ENCODE results near the gene ZRANB3.

ZRANB3 gene

GRCh38 chr2:135246711-135247270 is 284.2 kb downstream of the ZRANB3 start:
- no peak for DNase-seq (ENCODE audit: low spot score)

- peak; percentile 47 for DNase-seq (ENCODE audit: low spot score)
These were observed 285.9 kb downstream of the ZRANB3 start for GRCh38 chr2:135245071-135245470.

DNA sequence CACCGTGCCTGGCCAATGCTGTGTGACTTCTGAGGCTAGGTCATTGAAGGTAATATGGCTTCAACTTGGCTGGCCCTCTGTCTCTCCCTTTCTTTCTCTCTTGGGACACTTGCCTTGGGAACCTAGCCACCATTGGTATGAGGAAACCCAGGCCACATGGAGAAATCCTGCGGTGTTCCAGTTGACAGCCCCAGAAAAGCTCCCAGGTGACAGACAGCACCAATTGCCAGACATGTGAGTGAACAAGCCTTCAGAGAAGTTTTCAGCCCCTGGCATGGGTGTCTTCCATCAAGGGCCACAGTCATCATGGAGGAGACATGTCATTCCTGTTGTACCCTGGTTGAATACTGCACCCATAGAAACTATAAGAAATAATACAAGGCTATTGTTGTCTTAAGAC is 292.4 kb downstream of the ZRANB3 start:
- DNase-seq (ENCODE audit: low spot score), result no peak

- no peak for DNase-seq (ENCODE audit: low spot score)
These were observed 300.9 kb downstream of the ZRANB3 start for GRCh38 chr2:135230150-135230549.

DNA sequence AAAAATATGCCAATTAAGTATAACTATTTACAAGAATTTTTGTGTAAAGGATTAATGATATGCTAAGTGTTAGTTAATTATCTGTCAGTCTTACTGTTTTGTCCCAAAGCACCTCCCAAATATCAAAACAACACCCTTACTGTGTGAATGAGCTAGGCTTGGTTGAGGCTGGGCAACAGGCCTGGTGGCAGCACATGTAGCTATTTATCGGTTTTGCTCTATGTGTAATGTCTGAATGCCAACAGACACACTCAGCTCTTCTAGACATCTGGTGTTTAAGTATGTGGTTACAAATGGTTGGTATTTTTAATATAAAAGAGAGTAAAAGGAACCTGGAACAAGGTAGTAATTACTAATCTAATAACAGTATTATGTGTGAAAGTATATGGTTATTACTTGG is 303.6 kb downstream of the ZRANB3 start:
- no peak for DNase-seq (ENCODE audit: low spot score)

GRCh38 chr2:135226961-135227360 is 304.1 kb downstream of the ZRANB3 start:
- DNase-seq (ENCODE audit: low spot score), result no peak

DNA sequence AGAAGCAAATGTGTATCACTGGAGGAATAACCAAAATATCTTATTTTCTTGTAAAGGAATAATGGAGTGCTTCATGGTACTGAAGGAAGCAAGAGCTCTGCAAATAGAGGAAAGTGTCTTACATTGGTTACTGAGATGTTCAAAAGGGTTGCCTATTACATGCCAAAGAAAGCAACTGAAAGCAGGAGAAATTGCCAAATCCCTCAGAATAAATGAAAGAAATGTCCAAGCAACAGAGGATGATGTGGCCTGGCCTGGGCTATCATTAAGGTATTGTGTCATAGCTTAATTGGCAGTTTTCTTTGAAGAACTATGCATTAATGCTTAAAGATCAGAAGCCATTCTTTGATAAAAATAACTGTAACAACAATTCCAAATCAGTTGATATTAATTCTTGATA is 305.2 kb downstream of the ZRANB3 start:
- DNase-seq (ENCODE audit: low spot score), result no peak

DNA sequence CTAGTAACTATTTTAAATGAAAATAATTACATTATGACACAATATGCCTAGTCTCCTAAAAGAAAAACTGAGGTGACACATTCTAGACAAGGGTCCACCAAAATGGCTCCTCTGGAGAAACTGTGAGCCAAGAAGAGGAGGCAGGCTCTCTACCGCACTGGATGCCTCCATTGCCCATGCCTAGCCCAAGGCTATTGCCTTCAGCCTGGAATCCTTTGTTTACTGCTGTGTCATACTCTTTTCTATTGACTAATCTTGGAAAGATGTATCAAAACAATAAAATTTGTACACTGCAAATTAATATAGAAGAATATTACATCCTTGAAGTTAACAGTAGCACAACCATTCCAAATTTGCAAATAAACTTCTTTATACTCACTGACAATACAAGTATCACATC is 311.8 kb downstream of the ZRANB3 start:
- DNase-seq (ENCODE audit: low spot score), result no peak

DNA sequence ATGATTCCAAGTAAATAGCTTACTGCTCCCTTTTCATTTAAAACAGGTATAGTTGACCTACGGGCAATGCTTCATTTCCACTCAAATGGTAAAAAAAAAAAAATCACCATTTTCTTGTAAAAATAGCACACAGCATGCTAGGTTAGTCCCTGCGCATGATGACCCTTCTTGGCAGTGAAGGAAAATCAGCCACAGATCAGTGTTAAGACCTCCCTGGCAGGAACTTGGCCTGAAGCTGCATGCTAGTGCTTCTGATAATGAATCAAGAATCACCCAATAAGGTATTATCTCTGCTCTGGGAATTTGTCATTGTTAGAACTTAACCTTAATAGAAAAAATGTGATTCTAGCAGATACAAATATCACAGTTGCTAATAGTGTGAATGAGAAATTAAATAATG is 312.6 kb downstream of the ZRANB3 start:
- no peak for DNase-seq (ENCODE audit: low spot score)

DNA sequence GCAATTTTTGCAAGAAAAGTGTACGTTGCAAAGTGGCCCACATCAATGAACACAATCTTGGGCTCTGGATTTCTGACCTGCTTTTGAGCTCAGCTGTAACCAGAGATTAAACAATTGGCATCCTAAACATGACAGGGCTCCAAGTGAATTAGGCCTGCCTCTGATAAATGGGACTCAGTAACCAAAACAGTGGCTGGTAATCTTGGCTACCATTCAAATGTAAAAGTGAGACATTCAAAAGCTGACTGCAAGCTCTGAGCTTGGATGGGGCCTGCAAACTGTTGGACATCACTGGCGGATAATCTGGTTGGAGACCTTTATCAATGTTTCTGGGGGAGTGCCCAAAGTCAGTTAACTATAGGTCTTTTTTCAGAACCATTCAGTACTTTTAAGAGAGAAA is 318.3 kb downstream of the ZRANB3 start:
- DNase-seq (ENCODE audit: low spot score), result no peak

GRCh38 chr2:135208016-135208415 is 323.0 kb downstream of the ZRANB3 start:
- DNase-seq (ENCODE audit: low spot score), result no peak

- no peak for DNase-seq (ENCODE audit: low spot score)
These were observed 327.1 kb downstream of the ZRANB3 start for GRCh38 chr2:135203944-135204343.

DNA sequence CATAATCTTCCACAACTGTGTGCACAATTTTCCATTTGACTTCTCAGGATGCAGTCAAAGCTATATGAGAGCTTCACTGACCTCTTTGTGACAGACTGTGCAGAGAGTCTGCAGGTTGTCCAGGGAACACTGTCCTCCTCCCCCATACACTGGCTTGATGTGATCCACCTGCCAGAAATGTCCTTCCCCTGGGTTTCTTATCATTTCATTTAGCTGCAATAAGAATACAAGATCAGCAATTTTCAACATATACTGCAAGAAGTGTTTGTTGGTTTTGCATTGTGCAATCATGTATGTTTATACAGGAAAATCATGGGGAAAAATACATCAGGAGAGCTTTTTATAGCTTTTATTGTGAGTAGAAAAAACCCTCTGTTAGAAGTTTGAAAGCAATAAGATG is 328.3 kb downstream of the ZRANB3 start:
- DNase-seq (ENCODE audit: low spot score), result no peak

DNA sequence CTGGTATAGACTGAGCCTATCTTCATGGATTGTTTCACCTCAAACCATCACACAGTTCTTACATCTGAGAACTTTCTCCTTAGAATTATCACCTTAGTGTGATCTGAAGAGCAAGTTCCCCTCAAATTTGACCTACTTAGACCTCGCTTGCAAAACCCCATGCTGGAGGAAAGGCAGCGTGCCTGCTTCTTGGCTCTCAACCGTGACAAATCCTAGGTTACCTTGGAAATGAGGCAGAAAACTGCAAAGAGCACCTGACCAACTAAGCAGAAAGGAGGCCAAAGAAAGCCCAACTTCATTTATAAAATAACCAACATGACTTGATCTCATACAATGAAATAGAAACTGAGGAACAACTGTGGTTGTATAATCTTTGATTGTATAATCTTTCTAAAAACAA is 332.5 kb downstream of the ZRANB3 start:
- no peak for DNase-seq (ENCODE audit: low spot score)

DNA sequence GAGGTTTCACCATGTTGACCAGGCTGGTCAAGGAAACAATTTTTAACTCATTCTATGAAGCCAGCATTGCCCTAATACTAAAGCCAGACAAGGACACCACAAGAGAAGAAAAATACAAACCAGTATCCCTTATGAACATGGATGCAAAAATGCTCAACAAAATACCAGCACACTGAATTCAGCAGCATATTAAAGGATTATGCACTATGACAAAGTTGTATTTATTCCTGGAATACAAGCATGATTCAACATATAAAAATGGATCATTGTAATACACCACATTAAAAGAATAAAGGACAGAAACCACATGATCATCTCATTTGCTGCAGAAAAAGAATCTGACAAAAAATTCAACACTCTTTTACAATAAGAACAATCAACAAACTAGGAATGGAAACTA is 340.2 kb downstream of the ZRANB3 start:
- no peak for DNase-seq (ENCODE audit: low spot score)

- no peak for DNase-seq (ENCODE audit: low spot score)
These were observed 341.9 kb downstream of the ZRANB3 start for GRCh38 chr2:135189148-135189547.

DNA sequence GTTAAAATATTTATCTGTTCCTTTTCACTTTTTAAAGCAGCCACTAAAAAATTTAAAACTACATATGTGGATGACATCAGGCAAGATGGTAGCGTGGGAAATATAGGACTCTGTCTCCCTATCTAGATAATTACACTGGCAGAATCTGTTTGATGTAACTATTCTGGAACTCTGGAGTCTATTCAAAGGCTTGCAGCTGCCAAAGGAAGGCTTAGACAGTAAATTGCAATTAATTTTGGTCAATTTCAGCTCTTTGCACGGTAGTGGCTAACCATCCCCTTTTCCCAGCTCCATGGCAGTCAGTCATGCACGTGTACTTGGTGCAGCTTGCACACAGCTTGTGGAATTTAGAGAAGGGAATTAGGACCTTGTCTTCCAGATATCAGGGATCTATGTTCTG is 343.7 kb downstream of the ZRANB3 start:
- DNase-seq (ENCODE audit: low spot score), result no peak

DNA sequence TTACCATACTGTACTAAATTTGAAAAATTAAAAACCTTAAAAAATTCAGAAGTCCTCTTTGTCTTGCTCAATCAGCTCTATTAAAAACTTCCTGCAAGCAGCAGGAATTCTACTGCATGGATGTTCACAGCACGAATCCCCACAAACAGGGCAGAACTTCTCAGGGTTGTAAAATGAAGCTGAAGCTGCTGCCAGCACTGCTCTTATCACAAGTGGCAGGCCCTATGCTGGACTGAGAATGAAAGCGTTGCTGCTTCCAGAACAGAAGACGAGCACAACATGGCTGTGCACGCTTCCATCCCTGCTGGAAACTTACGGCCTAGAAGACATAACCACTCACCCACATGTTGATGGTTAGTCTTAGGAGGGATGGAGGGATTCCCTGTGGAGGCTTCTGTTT is 345.0 kb downstream of the ZRANB3 start:
- no peak for DNase-seq (ENCODE audit: low spot score)

GRCh38 chr2:135183822-135184221 is 347.2 kb downstream of the ZRANB3 start:
- no peak for DNase-seq (ENCODE audit: low spot score)

DNA sequence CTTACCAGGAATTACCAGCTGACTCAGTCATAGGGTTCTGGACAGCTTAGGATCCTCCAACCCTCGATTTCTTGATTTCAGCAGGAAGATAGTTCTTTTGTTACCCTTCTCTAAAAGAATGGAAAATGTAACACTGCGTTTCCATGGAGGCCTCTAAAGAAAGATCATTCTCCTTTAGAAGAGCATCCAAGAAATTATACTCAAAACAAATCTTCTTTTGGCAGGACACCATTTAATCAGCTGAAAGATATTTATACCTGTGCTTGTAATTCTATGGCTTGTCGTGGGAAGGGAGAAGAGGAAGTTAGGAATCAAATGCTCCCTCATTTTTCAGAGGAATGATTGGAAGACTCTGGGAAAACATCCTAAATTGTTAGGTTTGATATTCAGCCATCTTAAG is 348.4 kb downstream of the ZRANB3 start:
- DNase-seq (ENCODE audit: low spot score), result no peak

- no peak for DNase-seq (ENCODE audit: low spot score)
These were observed 348.8 kb downstream of the ZRANB3 start for GRCh38 chr2:135182190-135182589.

DNA sequence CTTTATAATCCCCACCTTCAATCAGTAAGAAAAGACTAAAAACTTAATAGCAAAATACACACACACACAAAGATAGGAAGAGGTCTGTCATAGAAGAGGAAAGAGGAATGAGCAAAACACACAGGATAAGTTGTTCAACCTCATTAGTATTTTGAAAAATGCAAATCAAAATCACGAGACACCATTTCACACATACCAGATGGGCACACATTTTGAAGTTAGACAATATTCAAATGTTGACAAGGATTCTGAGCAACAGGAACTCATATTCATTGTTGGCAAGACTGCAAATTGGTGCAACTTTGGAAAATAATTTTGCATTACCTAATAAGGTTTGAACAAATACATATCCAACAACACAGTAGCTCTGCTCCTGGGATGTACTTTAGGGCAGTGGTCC is 351.3 kb downstream of the ZRANB3 start:
- DNase-seq (ENCODE audit: low spot score), result no peak

DNA sequence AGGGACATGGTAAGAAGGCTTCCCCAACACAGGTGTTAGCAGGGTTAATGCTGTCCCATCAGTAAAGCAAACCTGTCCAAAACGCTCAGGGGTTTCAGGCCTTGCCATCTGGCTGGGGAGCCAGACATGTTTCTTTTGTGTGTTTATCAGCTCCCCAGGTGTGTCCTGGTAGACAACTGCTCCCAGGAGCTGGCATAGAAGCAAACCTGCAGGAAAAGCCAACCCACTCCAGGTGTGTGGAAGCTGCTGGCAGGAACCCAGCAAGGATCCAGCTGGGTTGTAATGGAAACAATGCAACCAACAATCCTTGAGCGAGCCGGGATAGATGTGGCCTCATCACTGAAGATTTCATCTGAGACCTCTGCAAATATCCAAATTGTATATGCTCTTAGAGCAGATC is 355.8 kb downstream of the ZRANB3 start:
- no peak for DNase-seq (ENCODE audit: low spot score)

- DNase-seq (ENCODE audit: low spot score), result no peak
These were observed 356.3 kb downstream of the ZRANB3 start for GRCh38 chr2:135174810-135175093.
